ENCODE data around the gene KLHL8. TPM values are rescaled to one million over a fixed set of nuclear protein-coding genes. Genes with fewer than 3 reads are reported as not detected.

Gene KLHL8
- total and polyA plus RNA-seq, 3 donors from 2014 or later, result 9.5 to 10.4 (median 10.3) TPM

DNA sequence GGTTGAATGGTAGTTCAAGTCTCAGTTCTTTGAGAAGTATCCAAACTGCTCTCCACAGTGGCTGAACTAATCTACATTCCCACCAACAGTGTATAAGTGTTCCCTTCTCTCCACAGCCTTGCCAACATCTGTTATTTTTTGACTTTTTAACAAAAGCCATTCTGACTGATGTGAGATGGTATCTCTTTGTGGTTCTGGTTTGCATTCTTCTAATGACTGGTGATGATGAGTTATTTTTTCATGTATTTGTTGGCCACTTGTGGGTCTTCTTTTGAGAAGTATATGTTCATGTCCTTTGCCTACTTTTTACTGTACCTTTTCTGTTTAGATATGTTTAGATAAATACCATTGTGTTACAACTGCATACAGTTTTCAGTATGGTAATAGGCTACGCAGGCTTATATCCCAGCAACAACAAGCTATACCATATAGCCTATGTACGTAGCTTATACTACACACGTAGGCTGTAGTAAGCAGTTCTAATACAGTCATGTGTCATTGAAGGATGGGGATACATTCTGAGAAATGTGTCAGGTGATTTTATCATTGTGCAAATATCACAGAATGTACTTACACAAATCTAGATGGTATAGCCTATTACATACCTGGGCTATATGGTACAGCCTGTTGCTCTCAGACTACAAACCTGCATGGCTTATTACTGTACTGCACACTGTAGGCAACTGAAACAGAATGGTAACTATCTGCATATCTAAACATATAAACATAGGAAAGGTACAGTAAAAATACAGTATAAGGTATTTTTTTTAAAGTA, 28.1 kb downstream of the KLHL8 start:
- DNase-seq, result no peak
- Histone ChIP-seq H3K9me3 (no peaks in the 10 kb centered on the region), H3K4me1 (no peaks in the 10 kb centered on the region), H3K27me3 (no peaks in the 10 kb centered on the region), H3K36me3 (ENCODE audit: low read depth, missing control alignments) (no peaks in the 10 kb centered on the region), H3K4me3 (no peak overlapping the region), H3K27ac (no peak overlapping the region)
- 96 to 99% methylated on average over 3 of the region's 3 CpGs for WGBS, 2 donors
- no peak for TF ChIP-seq POLR2A (IDR thresholded peaks at IDR 0.05)
- TF ChIP-seq, protein P1, sequence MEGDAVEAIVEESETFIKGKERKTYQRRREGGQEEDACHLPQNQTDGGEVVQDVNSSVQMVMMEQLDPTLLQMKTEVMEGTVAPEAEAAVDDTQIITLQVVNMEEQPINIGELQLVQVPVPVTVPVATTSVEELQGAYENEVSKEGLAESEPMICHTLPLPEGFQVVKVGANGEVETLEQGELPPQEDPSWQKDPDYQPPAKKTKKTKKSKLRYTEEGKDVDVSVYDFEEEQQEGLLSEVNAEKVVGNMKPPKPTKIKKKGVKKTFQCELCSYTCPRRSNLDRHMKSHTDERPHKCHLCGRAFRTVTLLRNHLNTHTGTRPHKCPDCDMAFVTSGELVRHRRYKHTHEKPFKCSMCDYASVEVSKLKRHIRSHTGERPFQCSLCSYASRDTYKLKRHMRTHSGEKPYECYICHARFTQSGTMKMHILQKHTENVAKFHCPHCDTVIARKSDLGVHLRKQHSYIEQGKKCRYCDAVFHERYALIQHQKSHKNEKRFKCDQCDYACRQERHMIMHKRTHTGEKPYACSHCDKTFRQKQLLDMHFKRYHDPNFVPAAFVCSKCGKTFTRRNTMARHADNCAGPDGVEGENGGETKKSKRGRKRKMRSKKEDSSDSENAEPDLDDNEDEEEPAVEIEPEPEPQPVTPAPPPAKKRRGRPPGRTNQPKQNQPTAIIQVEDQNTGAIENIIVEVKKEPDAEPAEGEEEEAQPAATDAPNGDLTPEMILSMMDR (IDR thresholded peaks at IDR 0.05), result no peak
- intact Hi-C loops (cut with DNase I; ENCODE audit: low total_unique reads), result no loop called here

DNA sequence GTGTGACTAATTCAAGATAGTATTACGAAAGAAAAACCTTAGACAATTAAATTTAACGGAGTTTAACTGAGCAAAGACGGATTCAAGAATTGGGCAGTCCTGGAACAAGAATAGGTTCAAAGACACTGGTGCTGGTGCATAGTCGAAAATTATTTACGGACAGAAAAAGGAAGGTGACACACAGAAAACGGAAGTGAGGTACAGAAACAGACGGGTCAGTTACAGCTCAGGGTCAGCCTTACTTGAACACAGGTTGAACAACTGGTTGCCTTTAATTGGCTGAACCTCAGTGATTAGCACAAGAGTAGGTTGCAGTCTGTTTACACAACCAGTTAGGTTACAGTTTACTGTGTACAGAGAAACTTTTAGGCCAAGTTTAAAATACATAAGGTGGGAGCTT, 31.5 kb downstream of the KLHL8 start:
- no peak overlapping the region for H3K27ac ChIP-seq

GRCh38 chr4:87188048-87188447, 32.4 kb downstream of the KLHL8 start:
- Histone ChIP-seq H3K9me3 (no peaks in the 10 kb centered on the region), H3K4me3 (no peak overlapping the region), H3K27ac (no peak overlapping the region), H3K4me1 (no peaks in the 10 kb centered on the region), H3K27me3 (no peaks in the 10 kb centered on the region), H3K36me3 (ENCODE audit: low read depth, missing control alignments) (no peaks in the 10 kb centered on the region)
- TF ChIP-seq, protein P1 (IDR thresholded peaks at IDR 0.05), result no peak
- no peak for TF ChIP-seq POLR2A (IDR thresholded peaks at IDR 0.05)
- WGBS, 2 donors, result 73 to 88% methylated on average over 2 of the region's 2 CpGs
- DNase-seq, result no peak
- intact Hi-C loops (cut with DNase I; ENCODE audit: low total_unique reads), result no loop called here

More for the DNA sequence above, 31.5 kb downstream of the KLHL8 start:
- intact Hi-C loops (cut with DNase I; ENCODE audit: low total_unique reads), result no loop called here
- H3K4me1 ChIP-seq, result no peaks in the 10 kb centered on the region
- WGBS, 2 donors, result 95 to 97% methylated on average over 7 of the region's 7 CpGs
- no peak for DNase-seq
- no peaks in the 10 kb centered on the region for H3K27me3 ChIP-seq
- no peak overlapping the region for H3K4me3 ChIP-seq
- TF ChIP-seq, protein P1 (IDR thresholded peaks at IDR 0.05), result no peak
- no peak for TF ChIP-seq POLR2A (IDR thresholded peaks at IDR 0.05)
- H3K9me3 ChIP-seq, result no peaks in the 10 kb centered on the region
- H3K36me3 ChIP-seq (ENCODE audit: low read depth, missing control alignments), result no peaks in the 10 kb centered on the region

GRCh38 chr4:87185146-87185870, 35.1 kb downstream of the KLHL8 start:
- 94 to 96% methylated on average over 5 of the region's 5 CpGs for WGBS, 2 donors
- Histone ChIP-seq H3K9me3 (no peaks in the 10 kb centered on the region), H3K4me3 (no peak overlapping the region), H3K27ac (no peak overlapping the region), H3K36me3 (ENCODE audit: low read depth, missing control alignments) (no peaks in the 10 kb centered on the region), H3K27me3 (no peaks in the 10 kb centered on the region), H3K4me1 (no peaks in the 10 kb centered on the region)
- intact Hi-C loops (cut with DNase I; ENCODE audit: low total_unique reads), result no loop called here
- TF ChIP-seq, protein P1 (IDR thresholded peaks at IDR 0.05), result no peak
- TF ChIP-seq POLR2A (IDR thresholded peaks at IDR 0.05), result no peak
- DNase-seq, result no peak
